H9 (cell line): ENCODE measurements around the gene GFRA1. TPM values are rescaled to one million over a fixed set of nuclear protein-coding genes. Genes with fewer than 3 reads are reported as not detected.

Experiments
- DNase-seq: peaks from one replicate; pipeline ENCODE4 v3.0.0-alpha.2; 2017
- H2AFZ ChIP-seq: one replicate; pipeline ENCODE4 v1.6.1; 2013; ENCODE audit warnings: mild to moderate bottlenecking, low read length, control low read depth, moderate library complexity
- H2AK5ac ChIP-seq: 2 replicates; pipeline ENCODE4 v1.6.1; 2013; ENCODE audit warnings: low read length, control low read depth, mixed read lengths; ENCODE audit not compliant: insufficient read length
- H2BK120ac ChIP-seq: one replicate; pipeline ENCODE4 v1.6.1; 2013; ENCODE audit warnings: low read depth, mild to moderate bottlenecking, low read length, control low read depth, inconsistent platforms; ENCODE audit not compliant: poor library complexity, severe bottlenecking
- H2BK12ac ChIP-seq: 2 replicates; pipeline ENCODE4 v1.6.1; 2013; ENCODE audit warnings: low read length, control low read depth, mixed read lengths, low read depth; ENCODE audit not compliant: insufficient read length
- H2BK15ac ChIP-seq: 2 replicates; pipeline ENCODE4 v1.6.1; 2013; ENCODE audit warnings: low read depth, low read length, control low read depth
- H2BK20ac ChIP-seq: one replicate; pipeline ENCODE4 v1.6.1; 2013; ENCODE audit warnings: low read depth, mild to moderate bottlenecking, low read length, control low read depth, inconsistent platforms; ENCODE audit not compliant: poor library complexity, severe bottlenecking
- H2BK5ac ChIP-seq: 2 replicates; pipeline ENCODE4 v1.6.1; 2013; ENCODE audit warnings: low read length, control low read depth, mixed read lengths; ENCODE audit not compliant: insufficient read length
- H3K14ac ChIP-seq: 2 replicates; pipeline ENCODE4 v1.6.1; 2013; ENCODE audit warnings: low read length, control low read depth; ENCODE audit not compliant: insufficient read depth
- H3K18ac ChIP-seq: 2 replicates; pipeline ENCODE4 v1.6.1; 2013; ENCODE audit warnings: low read depth, mild to moderate bottlenecking, mixed read lengths, low read length, control low read depth; ENCODE audit not compliant: insufficient read length
- H3K23ac ChIP-seq: 2 replicates; pipeline ENCODE4 v1.6.1; 2013; ENCODE audit warnings: low read length, control low read depth, mixed read lengths, low read depth; ENCODE audit not compliant: insufficient read length
- H3K23me2 ChIP-seq: 2 replicates; pipeline ENCODE4 v1.6.1; 2013; ENCODE audit warnings: low read depth, mild to moderate bottlenecking, mixed read lengths, low read length, control low read depth; ENCODE audit not compliant: insufficient read length, poor library complexity, severe bottlenecking
- H3K27ac ChIP-seq: 2 replicates; pipeline ENCODE4 v1.5.1; 2013; ENCODE audit warnings: low read length, control low read depth, mixed read lengths, low read depth; ENCODE audit not compliant: insufficient read length
- H3K27me3 ChIP-seq: 2 replicates; pipeline ENCODE4 v1.6.1; 2013; ENCODE audit warnings: low read length, control low read depth, inconsistent platforms; ENCODE audit not compliant: insufficient read depth
- H3K4ac ChIP-seq: 2 replicates; pipeline ENCODE4 v1.6.1; 2013; ENCODE audit warnings: low read depth, mild to moderate bottlenecking, control low read depth, inconsistent platforms, low read length, moderate library complexity
- H3K4me1 ChIP-seq: 2 replicates; pipeline ENCODE4 v1.6.1; 2013; ENCODE audit warnings: low read length, control low read depth, inconsistent platforms; ENCODE audit not compliant: insufficient read depth
- H3K4me2 ChIP-seq: 2 replicates; pipeline ENCODE4 v1.6.1; 2013; ENCODE audit warnings: low read length, control low read depth, mixed read lengths; ENCODE audit not compliant: insufficient read length, insufficient read depth
- H3K56ac ChIP-seq: 2 replicates; pipeline ENCODE4 v1.6.1; 2013; ENCODE audit warnings: low read depth, mild to moderate bottlenecking, mixed read lengths, low read length, control low read depth; ENCODE audit not compliant: insufficient read length
- H3K79me1 ChIP-seq: 2 replicates; pipeline ENCODE4 v1.6.1; 2013; ENCODE audit warnings: low read depth, mild to moderate bottlenecking, moderate library complexity, low read length, control low read depth, inconsistent platforms; ENCODE audit not compliant: insufficient read depth, poor library complexity, severe bottlenecking
- H3K79me2 ChIP-seq: 2 replicates; pipeline ENCODE4 v1.6.1; 2013; ENCODE audit warnings: low read length, control low read depth, inconsistent platforms; ENCODE audit not compliant: insufficient read depth
- H3K9ac ChIP-seq: 2 replicates; pipeline ENCODE4 v1.6.1; 2013; ENCODE audit warnings: low read length, control low read depth, mixed read lengths; ENCODE audit not compliant: insufficient read length; ENCODE audit errors: extremely low read depth
- H3K9me3 ChIP-seq: one replicate; pipeline ENCODE4 v1.6.1; 2013; ENCODE audit warnings: low read depth, low read length, inconsistent platforms; ENCODE audit not compliant: control insufficient read depth
- H3T11ph ChIP-seq: one replicate; pipeline ENCODE4 v1.6.1; 2013; ENCODE audit warnings: mild to moderate bottlenecking, low read length, control low read depth, inconsistent platforms
- H4K20me1 ChIP-seq: one replicate; pipeline ENCODE4 v1.6.1; 2013; ENCODE audit not compliant: control insufficient read depth, insufficient read length, insufficient read depth
- H4K5ac ChIP-seq: 2 replicates; pipeline ENCODE4 v1.6.1; 2013; ENCODE audit warnings: low read depth, mild to moderate bottlenecking, mixed read lengths, low read length, control low read depth; ENCODE audit not compliant: insufficient read length
- H4K8ac ChIP-seq: replicated peaks from 2 replicates; pipeline ENCODE4 v1.6.1; 2013; ENCODE audit warnings: low read length, control low read depth, mixed read lengths, low read depth; ENCODE audit not compliant: insufficient read length
- H4K91ac ChIP-seq: 2 replicates; pipeline ENCODE4 v1.6.1; 2013; ENCODE audit warnings: low read depth, mild to moderate bottlenecking, moderate library complexity, mixed read lengths, low read length, control low read depth; ENCODE audit not compliant: insufficient read length
- H3K27ac Mint-ChIP-seq, 3 experiments: 2 replicates in 2 of 3; 3 replicates in 1 of 3; pipeline ENCODE4 v1.8.0; 2020 to 2021; ENCODE audit warnings: mixed read lengths in 3 of 3, mild to moderate bottlenecking in 1 of 3, moderate library complexity in 1 of 3
- H3K27me3 Mint-ChIP-seq: 2 replicates; pipeline ENCODE4 v1.8.0; 2021; ENCODE audit warnings: low read depth, mild to moderate bottlenecking, moderate library complexity, mixed read lengths
- H3K36me3 Mint-ChIP-seq, 3 experiments: 2 replicates in 2 of 3; 3 replicates in 1 of 3; pipeline ENCODE4 v1.8.0; 2020 to 2021; ENCODE audit warnings: low read depth in 3 of 3, mixed read lengths in 3 of 3; ENCODE audit not compliant: insufficient read depth in 1 of 3
- H3K4me1 Mint-ChIP-seq, 2 experiments: 2 replicates each; pipeline ENCODE4 v1.8.0; 2020; ENCODE audit warnings: mixed read lengths in 2 of 2
- H3K4me3 Mint-ChIP-seq, 2 experiments: 2 replicates in 1 of 2; 3 replicates in 1 of 2; pipeline ENCODE4 v1.8.0; 2020 to 2021; ENCODE audit warnings: mild to moderate bottlenecking in 2 of 2, mixed read lengths in 2 of 2, moderate library complexity in 1 of 2
- H3K9me3 Mint-ChIP-seq, 2 experiments: 2 replicates in 1 of 2; 3 replicates in 1 of 2; pipeline ENCODE4 v1.8.0; 2020; ENCODE audit warnings: mild to moderate bottlenecking in 2 of 2, mixed read lengths in 2 of 2, moderate library complexity in 1 of 2
- CTCF ChIP-seq: fragments of 200-600 bp; sonication (generic); conservative IDR thresholded peaks from 3 replicates; pipeline ENCODE4 v1.8.0; 2021; ENCODE audit warnings: antibody characterized with exemption, mild to moderate bottlenecking
- WGBS: extraction: QIAGEN DNeasy Blood & Tissue Kit; methylation state at CpG from one replicate; pipeline ENCODE4 v1.1.7; 2013; ENCODE audit warnings: missing lambda C conversion rate, low lambda C conversion rate, mixed read lengths; ENCODE audit not compliant: insufficient read length; ENCODE audit errors: extremely low coverage; 5-methylcytosine and 5-hydroxymethylcytosine counted together
- total RNA-seq: library from RNA; stranded (reverse); gene quantifications from 2 replicates; pipeline ENCODE4 v1.2.1, GENCODE V29; 2021

The GFRA1 gene
- total RNA-seq, 1 experiment from 2014 or later, result 0.24 TPM

- no peak overlapping the region for H3K14ac ChIP-seq
- no peak overlapping the region for H3K27ac Mint-ChIP-seq
- H3K27me3 ChIP-seq, result no peaks in the 10 kb centered on the region
These were observed 245.7 kb downstream of the GFRA1 start for GRCh38 chr10:116027355-116027754.

More at GRCh38 chr10:116027355-116027754, 245.7 kb downstream of the GFRA1 start:
- H3K27ac ChIP-seq, result no peak overlapping the region
- H3T11ph ChIP-seq, result no peak overlapping the region
- H2BK20ac ChIP-seq, result no peak overlapping the region
- Mint-ChIP-seq H3K4me1 (no peaks in the 10 kb centered on the region), H3K4me3 (no peak overlapping the region), H3K27me3 (no peaks in the 10 kb centered on the region), H3K9me3 (peaks cover 2 to 3% of the 10 kb centered on the region in 2 experiments; a peak in 2 of 5 replicates), H3K36me3 (peaks cover 0 to 3% (median 1%) of the 10 kb centered on the region in 3 experiments; a peak in 2 of 7 replicates)
- no peak overlapping the region for H3K23ac ChIP-seq
- H4K20me1 ChIP-seq, result no peaks in the 10 kb centered on the region
- no peak for DNase-seq
- H3K9ac ChIP-seq, result no peak overlapping the region
- H4K5ac ChIP-seq, result no peak overlapping the region
- H3K18ac ChIP-seq, result no peak overlapping the region
- WGBS, result no CpG with 5 or more reads among the region's 6 CpGs
- no peaks in the 10 kb centered on the region for H3K9me3 ChIP-seq
- H3K56ac ChIP-seq, result no peak overlapping the region
- H4K8ac ChIP-seq, result no peak overlapping the region
- no peak overlapping the region for H2BK120ac ChIP-seq
- no peaks in the 10 kb centered on the region for H3K4me1 ChIP-seq
- no peak overlapping the region for H3K4me2 ChIP-seq
- no peaks in the 10 kb centered on the region for H3K79me1 ChIP-seq
- no peaks in the 10 kb centered on the region for H3K23me2 ChIP-seq
- no peak overlapping the region for H2AFZ ChIP-seq
- H3K4ac ChIP-seq, result no peak overlapping the region
- TF ChIP-seq CTCF, result no peak
- no peak overlapping the region for H2AK5ac ChIP-seq
- no peaks in the 10 kb centered on the region for H3K79me2 ChIP-seq
- no peak overlapping the region for H2BK12ac ChIP-seq
- H4K91ac ChIP-seq, result no peak overlapping the region
- H2BK5ac ChIP-seq, result no peak overlapping the region
- no peak overlapping the region for H2BK15ac ChIP-seq
